ENCODE measurements around the gene MKRN2.

The MKRN2 gene

GRCh38 chr3:12556314-12556689, 585 bp upstream of the MKRN2 start:
- DNase-seq = no peak

- peak; percentile 17 for DNase-seq
Observed at GRCh38 chr3:12557473-12558100, 700 bp downstream of the MKRN2 start.

GRCh38 chr3:12558706-12559105, 1.8 kb downstream of the MKRN2 start:
- peak; percentile 43 for DNase-seq

- DNase-seq = peak; percentile 61
Observed at GRCh38 chr3:12559520-12559919, 2.6 kb downstream of the MKRN2 start.

GRCh38 chr3:12560505-12561190, 3.8 kb downstream of the MKRN2 start:
- no peak for DNase-seq

GRCh38 chr3:12561397-12561796, 4.5 kb downstream of the MKRN2 start:
- no peak for DNase-seq

- DNase-seq = no peak
Observed at GRCh38 chr3:12562451-12562850, 5.6 kb downstream of the MKRN2 start.

GRCh38 chr3:12566976-12567375, 10.1 kb downstream of the MKRN2 start:
- DNase-seq = no peak

- no peak for DNase-seq
Observed at GRCh38 chr3:12568747-12569146, 11.9 kb downstream of the MKRN2 start.

- DNase-seq = no peak
Observed at GRCh38 chr3:12569836-12570235, 12.9 kb downstream of the MKRN2 start.

- no peak for DNase-seq
Observed at GRCh38 chr3:12571986-12572385, 15.1 kb downstream of the MKRN2 start.

- DNase-seq = no peak
Observed at GRCh38 chr3:12574131-12574530, 17.2 kb downstream of the MKRN2 start.

GRCh38 chr3:12574661-12575060, 17.8 kb downstream of the MKRN2 start:
- DNase-seq = no peak

GRCh38 chr3:12577379-12577778, 20.5 kb downstream of the MKRN2 start:
- no peak for DNase-seq

GRCh38 chr3:12578742-12579141, 21.9 kb downstream of the MKRN2 start:
- no peak for DNase-seq

GRCh38 chr3:12579456-12579855, 22.6 kb downstream of the MKRN2 start:
- DNase-seq = no peak

- DNase-seq = no peak
Observed at GRCh38 chr3:12579905-12580304, 23.0 kb downstream of the MKRN2 start.

- DNase-seq = no peak
Observed at GRCh38 chr3:12582730-12583129, 25.8 kb downstream of the MKRN2 start.

- DNase-seq = no peak
Observed at GRCh38 chr3:12583280-12583679, 26.4 kb downstream of the MKRN2 start.

- DNase-seq = no peak
Observed at GRCh38 chr3:12584083-12584482, 27.2 kb downstream of the MKRN2 start.

GRCh38 chr3:12585181-12585580, 28.3 kb downstream of the MKRN2 start:
- no peak for DNase-seq

GRCh38 chr3:12585970-12586369, 29.1 kb downstream of the MKRN2 start:
- DNase-seq = no peak

GRCh38 chr3:12586403-12586802, 29.5 kb downstream of the MKRN2 start:
- no peak for DNase-seq

GRCh38 chr3:12588039-12589009, 31.4 kb downstream of the MKRN2 start:
- DNase-seq = no peak
